Fibroblast of skin of back (primary cell): ENCODE results near the gene DHDH.

ENCODE experiments used
- DNase-seq: peaks from one replicate; pipeline ENCODE4 v3.0.0-alpha.2; 2013

Gene DHDH

GRCh38 chr19:48993175-48994034 lies 59.9 kb downstream of the DHDH start, which contains the start of the genes GYS1 and RUVBL2:
Gene GYS1 (minus strand): TSS chr19:48993309. CDS start chr19:48993112, 197 bp downstream.
Gene RUVBL2 (plus strand): TSS chr19:48993887. CDS start chr19:48993912, 25 bp downstream.
- DNase-seq, result peak; percentile 100

GRCh38 chr19:48994035-48994386 lies 60.5 kb downstream of the DHDH start:
- DNase-seq, result no peak
